Measurements from ENCODE around the gene ENTPD2.

ENTPD2 gene

GRCh38 chr9:137023583-137023991 lies 30.3 kb downstream of the ENTPD2 start:
- Mint-ChIP-seq H3K36me3 (ENCODE audit: low read depth) (no peaks in the 10 kb centered on the region), H3K4me1 (ENCODE audit: low read depth) (peaks cover 4% of the 10 kb centered on the region), H3K4me3 (no peak overlapping the region), H3K27ac (no peak overlapping the region), H3K27me3 (no peaks in the 10 kb centered on the region), H3K9me3 (no peaks in the 10 kb centered on the region)

- H3K27me3 Mint-ChIP-seq = no peaks in the 10 kb centered on the region
- no peak overlapping the region for H3K27ac Mint-ChIP-seq
- H3K4me3 Mint-ChIP-seq = no peak overlapping the region
- H3K4me1 Mint-ChIP-seq (ENCODE audit: low read depth) = peaks cover 4% of the 10 kb centered on the region
- no peaks in the 10 kb centered on the region for H3K36me3 Mint-ChIP-seq (ENCODE audit: low read depth)
- no peaks in the 10 kb centered on the region for H3K9me3 Mint-ChIP-seq
Measured at GRCh38 chr9:137023157-137023556, 30.7 kb downstream of the ENTPD2 start.

- Mint-ChIP-seq H3K4me1 (ENCODE audit: low read depth) (peaks cover 4% of the 10 kb centered on the region), H3K9me3 (no peaks in the 10 kb centered on the region), H3K4me3 (no peak overlapping the region), H3K36me3 (ENCODE audit: low read depth) (no peaks in the 10 kb centered on the region), H3K27me3 (no peaks in the 10 kb centered on the region), H3K27ac (no peak overlapping the region)
Measured at GRCh38 chr9:137022662-137023008, 31.2 kb downstream of the ENTPD2 start.

GRCh38 chr9:137021979-137022661 lies 31.7 kb downstream of the ENTPD2 start:
- no peaks in the 10 kb centered on the region for H3K36me3 Mint-ChIP-seq (ENCODE audit: low read depth)
- H3K9me3 Mint-ChIP-seq = no peaks in the 10 kb centered on the region
- H3K4me3 Mint-ChIP-seq = no peak overlapping the region
- H3K27ac Mint-ChIP-seq = no peak overlapping the region
- H3K4me1 Mint-ChIP-seq (ENCODE audit: low read depth) = peaks cover under 1% of the 10 kb centered on the region
- H3K27me3 Mint-ChIP-seq = no peaks in the 10 kb centered on the region

- H3K27me3 Mint-ChIP-seq = no peaks in the 10 kb centered on the region
- H3K27ac Mint-ChIP-seq = no peak overlapping the region
- no peak overlapping the region for H3K4me3 Mint-ChIP-seq
- peaks cover 4% of the 10 kb centered on the region for H3K36me3 Mint-ChIP-seq (ENCODE audit: low read depth)
- H3K9me3 Mint-ChIP-seq = no peaks in the 10 kb centered on the region
- no peaks in the 10 kb centered on the region for H3K4me1 Mint-ChIP-seq (ENCODE audit: low read depth)
Measured at GRCh38 chr9:137021568-137021978, 32.3 kb downstream of the ENTPD2 start.

- Mint-ChIP-seq H3K27ac (no peak overlapping the region), H3K9me3 (no peaks in the 10 kb centered on the region), H3K27me3 (no peaks in the 10 kb centered on the region), H3K4me3 (no peak overlapping the region), H3K4me1 (ENCODE audit: low read depth) (no peaks in the 10 kb centered on the region), H3K36me3 (ENCODE audit: low read depth) (peaks cover 4% of the 10 kb centered on the region)
Measured at GRCh38 chr9:137020771-137021567, 32.9 kb downstream of the ENTPD2 start.

- H3K27ac Mint-ChIP-seq = no peak overlapping the region
- H3K9me3 Mint-ChIP-seq = no peaks in the 10 kb centered on the region
- H3K4me3 Mint-ChIP-seq = no peak overlapping the region
- no peaks in the 10 kb centered on the region for H3K4me1 Mint-ChIP-seq (ENCODE audit: low read depth)
- H3K27me3 Mint-ChIP-seq = no peaks in the 10 kb centered on the region
- peaks cover 4% of the 10 kb centered on the region for H3K36me3 Mint-ChIP-seq (ENCODE audit: low read depth)
Measured at GRCh38 chr9:137019891-137020683, 33.8 kb downstream of the ENTPD2 start.

GRCh38 chr9:137018761-137019559 lies 34.9 kb downstream of the ENTPD2 start:
- Mint-ChIP-seq H3K4me1 (ENCODE audit: low read depth) (no peaks in the 10 kb centered on the region), H3K27ac (no peak overlapping the region), H3K36me3 (ENCODE audit: low read depth) (peaks cover 4% of the 10 kb centered on the region), H3K4me3 (no peak overlapping the region), H3K9me3 (no peaks in the 10 kb centered on the region), H3K27me3 (no peaks in the 10 kb centered on the region)

- no peaks in the 10 kb centered on the region for H3K4me1 Mint-ChIP-seq (ENCODE audit: low read depth)
- no peaks in the 10 kb centered on the region for H3K9me3 Mint-ChIP-seq
- no peaks in the 10 kb centered on the region for H3K27me3 Mint-ChIP-seq
- H3K36me3 Mint-ChIP-seq (ENCODE audit: low read depth) = peaks cover 4% of the 10 kb centered on the region
- H3K27ac Mint-ChIP-seq = no peak overlapping the region
- H3K4me3 Mint-ChIP-seq = no peak overlapping the region
Measured at GRCh38 chr9:137017791-137018497, 35.9 kb downstream of the ENTPD2 start.

- Mint-ChIP-seq H3K27me3 (no peaks in the 10 kb centered on the region), H3K4me3 (no peak overlapping the region), H3K4me1 (ENCODE audit: low read depth) (no peaks in the 10 kb centered on the region), H3K9me3 (no peaks in the 10 kb centered on the region), H3K27ac (no peak overlapping the region), H3K36me3 (ENCODE audit: low read depth) (peaks cover 4% of the 10 kb centered on the region)
Measured at GRCh38 chr9:137017071-137017470, 36.8 kb downstream of the ENTPD2 start.

GRCh38 chr9:137016436-137016835 lies 37.4 kb downstream of the ENTPD2 start:
- Mint-ChIP-seq H3K4me3 (no peak overlapping the region), H3K27ac (no peak overlapping the region), H3K9me3 (no peaks in the 10 kb centered on the region), H3K27me3 (no peaks in the 10 kb centered on the region), H3K36me3 (ENCODE audit: low read depth) (peaks cover 4% of the 10 kb centered on the region), H3K4me1 (ENCODE audit: low read depth) (no peaks in the 10 kb centered on the region)

GRCh38 chr9:137015976-137016375 lies 37.9 kb downstream of the ENTPD2 start:
- H3K27me3 Mint-ChIP-seq = no peaks in the 10 kb centered on the region

GRCh38 chr9:137015540-137015930 lies 38.3 kb downstream of the ENTPD2 start:
- no peaks in the 10 kb centered on the region for H3K4me1 Mint-ChIP-seq (ENCODE audit: low read depth)
- no peak overlapping the region for H3K27ac Mint-ChIP-seq
- no peaks in the 10 kb centered on the region for H3K27me3 Mint-ChIP-seq
- H3K4me3 Mint-ChIP-seq = no peak overlapping the region
- peaks cover 4% of the 10 kb centered on the region for H3K36me3 Mint-ChIP-seq (ENCODE audit: low read depth)
- H3K9me3 Mint-ChIP-seq = no peaks in the 10 kb centered on the region

More at GRCh38 chr9:137015976-137016375, 37.9 kb downstream of the ENTPD2 start:
- H3K4me3 Mint-ChIP-seq = no peak overlapping the region
- H3K4me1 Mint-ChIP-seq (ENCODE audit: low read depth) = no peaks in the 10 kb centered on the region
- no peak overlapping the region for H3K27ac Mint-ChIP-seq
- H3K36me3 Mint-ChIP-seq (ENCODE audit: low read depth) = peaks cover 4% of the 10 kb centered on the region
- H3K9me3 Mint-ChIP-seq = no peaks in the 10 kb centered on the region

Data from stimulated activated naive CD8-positive, alpha-beta T cell treated with anti-CD3 and anti-CD28 coated beads, Interleukin-15, Interleukin-2, amounts not matched to agents 100 ng/mL and 50 ng/mL, for 24 hours (primary cell).